Measurements from ENCODE around the gene MCTP1. TPM values are rescaled to one million over a fixed set of nuclear protein-coding genes. Genes with fewer than 3 reads are reported as not detected.

Gene MCTP1
- total RNA-seq, 1 donor from 2014 or later = 9.1 TPM

DNA sequence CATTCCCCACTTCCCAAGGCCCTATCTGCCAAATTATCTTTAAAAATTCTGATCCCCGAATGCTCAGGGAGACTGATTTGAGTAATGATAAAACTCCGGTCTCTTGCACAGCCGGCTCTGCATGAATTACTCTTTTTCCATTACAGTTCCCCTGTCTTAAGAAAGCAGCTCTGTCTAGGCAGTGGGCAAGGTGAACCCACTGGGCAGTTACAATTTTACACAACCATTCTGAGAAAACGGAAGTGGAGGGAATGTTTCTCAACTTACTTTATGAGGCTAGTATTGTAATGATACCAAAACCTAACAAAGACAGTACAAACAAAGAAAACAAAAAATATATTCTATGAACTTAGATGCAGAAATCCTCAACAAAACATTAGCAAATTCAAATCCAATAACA is 100.0 kb downstream of the MCTP1 start:
- Mint-ChIP-seq H3K36me3 (no peaks in the 10 kb centered on the region), H3K9me3 (peaks cover 8% of the 10 kb centered on the region), H3K4me3 (no peak overlapping the region), H3K4me1 (peaks cover 5% of the 10 kb centered on the region), H3K27ac (peak overlapping the region; percentile 5), H3K27me3 (ENCODE audit: low read depth) (no peaks in the 10 kb centered on the region)
- TF ChIP-seq CTCF (IDR thresholded peaks at IDR 0.05; ENCODE audit: unreplicated experiment) = no peak
- no peak for DNase-seq (ENCODE audit: low spot score in 2 of 2, unreplicated experiment in 2 of 2)

- no peak for DNase-seq (ENCODE audit: low spot score in 2 of 2, unreplicated experiment in 2 of 2)
- H3K9me3 Mint-ChIP-seq = peaks cover 14% of the 10 kb centered on the region
- H3K4me1 Mint-ChIP-seq = peaks cover 9% of the 10 kb centered on the region
- H3K36me3 Mint-ChIP-seq = no peaks in the 10 kb centered on the region
- TF ChIP-seq CTCF (IDR thresholded peaks at IDR 0.05; ENCODE audit: unreplicated experiment) = no peak
- H3K4me3 Mint-ChIP-seq = no peak overlapping the region
- H3K27me3 Mint-ChIP-seq (ENCODE audit: low read depth) = no peaks in the 10 kb centered on the region
- H3K27ac Mint-ChIP-seq = no peak overlapping the region
Observed at GRCh38 chr5:95181644-95182043, 103.2 kb downstream of the MCTP1 start.

DNA sequence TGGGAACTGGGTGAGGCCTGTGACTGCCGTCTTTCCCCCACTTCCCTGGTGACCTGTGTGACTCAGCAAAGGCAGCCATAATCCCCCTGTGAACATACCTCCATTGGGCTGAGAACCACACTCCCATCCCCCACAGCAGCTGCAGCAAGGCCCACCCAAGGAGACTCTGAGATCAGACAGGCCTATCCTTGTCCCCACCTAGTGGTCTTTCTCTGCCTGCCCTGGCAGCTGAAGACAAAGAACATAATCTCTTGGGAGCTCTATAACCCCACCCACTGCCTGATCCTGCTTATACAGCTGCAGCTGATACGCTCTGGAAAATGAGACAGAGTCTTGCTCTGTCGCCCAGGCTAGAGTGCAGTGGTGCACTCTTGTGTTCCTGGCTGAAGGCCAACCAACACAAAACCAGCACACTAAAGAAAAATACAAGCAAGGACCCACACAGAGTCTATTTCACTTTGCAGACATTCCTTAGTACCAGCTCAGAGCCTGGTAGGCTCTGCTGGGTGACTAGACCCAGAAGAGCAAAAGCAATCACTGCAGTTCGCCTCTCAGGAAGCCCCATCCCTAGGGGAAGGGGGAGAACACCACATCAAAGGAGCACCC is 106.7 kb downstream of the MCTP1 start:
- peaks cover 12% of the 10 kb centered on the region for H3K9me3 Mint-ChIP-seq
- H3K4me3 Mint-ChIP-seq = no peak overlapping the region
- no peak for TF ChIP-seq CTCF (IDR thresholded peaks at IDR 0.05; ENCODE audit: unreplicated experiment)
- peaks cover 5% of the 10 kb centered on the region for H3K4me1 Mint-ChIP-seq
- no peak overlapping the region for H3K27ac Mint-ChIP-seq
- no peak for DNase-seq (ENCODE audit: low spot score in 2 of 2, unreplicated experiment in 2 of 2)
- H3K36me3 Mint-ChIP-seq = no peaks in the 10 kb centered on the region
- no peaks in the 10 kb centered on the region for H3K27me3 Mint-ChIP-seq (ENCODE audit: low read depth)

GRCh38 chr5:95177456-95177855 is 107.4 kb downstream of the MCTP1 start:
- Mint-ChIP-seq H3K27me3 (ENCODE audit: low read depth) (no peaks in the 10 kb centered on the region), H3K9me3 (peaks cover 12% of the 10 kb centered on the region), H3K4me3 (no peak overlapping the region), H3K36me3 (no peaks in the 10 kb centered on the region), H3K27ac (no peak overlapping the region), H3K4me1 (peaks cover 5% of the 10 kb centered on the region)
- no peak for DNase-seq (ENCODE audit: low spot score in 2 of 2, unreplicated experiment in 2 of 2)
- TF ChIP-seq CTCF (IDR thresholded peaks at IDR 0.05; ENCODE audit: unreplicated experiment) = no peak

DNA sequence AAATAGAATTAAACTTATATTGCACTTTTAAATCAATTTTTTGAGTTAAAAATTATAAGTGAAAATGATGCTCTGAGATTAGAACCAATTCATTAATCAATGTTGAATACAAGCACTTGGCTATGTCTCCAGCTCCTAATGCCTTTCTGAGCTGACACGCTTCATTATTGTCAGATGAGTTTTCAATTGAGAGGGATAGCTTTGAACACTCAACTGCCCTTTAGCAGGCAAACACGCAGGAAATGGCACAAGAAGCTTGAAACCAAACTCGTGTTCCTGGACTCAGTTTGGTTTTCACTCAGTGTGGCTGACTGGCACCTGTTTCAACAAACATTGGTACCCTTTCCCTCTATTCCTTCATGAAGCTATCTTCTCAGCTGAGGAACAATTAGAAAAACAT is 109.8 kb downstream of the MCTP1 start:
- H3K36me3 Mint-ChIP-seq = no peaks in the 10 kb centered on the region
- peaks cover 5% of the 10 kb centered on the region for H3K4me1 Mint-ChIP-seq
- TF ChIP-seq CTCF (IDR thresholded peaks at IDR 0.05; ENCODE audit: unreplicated experiment) = no peak
- H3K4me3 Mint-ChIP-seq = no peak overlapping the region
- DNase-seq (ENCODE audit: low spot score in 2 of 2, unreplicated experiment in 2 of 2) = no peak
- no peaks in the 10 kb centered on the region for H3K27me3 Mint-ChIP-seq (ENCODE audit: low read depth)
- peaks cover 25% of the 10 kb centered on the region for H3K9me3 Mint-ChIP-seq
- no peak overlapping the region for H3K27ac Mint-ChIP-seq

DNA sequence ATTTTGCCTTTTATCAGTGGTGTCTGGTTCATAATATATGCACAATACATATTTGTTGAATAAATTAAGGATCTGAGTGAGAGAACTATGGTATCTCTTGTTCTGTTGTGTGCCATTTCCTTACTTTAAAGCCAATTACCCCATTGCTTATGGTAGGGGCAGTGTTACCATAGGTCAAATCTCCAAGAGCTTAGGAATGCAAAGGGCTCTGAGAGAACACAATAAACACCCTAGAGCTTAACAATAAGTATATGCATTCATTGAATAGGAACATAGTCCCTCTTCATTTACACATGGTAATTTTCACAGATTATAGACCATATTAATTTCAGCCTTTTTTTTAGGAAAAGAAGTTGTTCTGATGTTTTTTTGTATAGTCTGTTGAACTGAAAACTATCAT is 112.2 kb downstream of the MCTP1 start:
- peaks cover 21% of the 10 kb centered on the region for H3K9me3 Mint-ChIP-seq
- no peak overlapping the region for H3K4me3 Mint-ChIP-seq
- H3K36me3 Mint-ChIP-seq = no peaks in the 10 kb centered on the region
- no peak for TF ChIP-seq CTCF (IDR thresholded peaks at IDR 0.05; ENCODE audit: unreplicated experiment)
- DNase-seq (ENCODE audit: low spot score in 2 of 2, unreplicated experiment in 2 of 2) = no peak
- no peak overlapping the region for H3K27ac Mint-ChIP-seq
- H3K4me1 Mint-ChIP-seq = no peaks in the 10 kb centered on the region
- H3K27me3 Mint-ChIP-seq (ENCODE audit: low read depth) = no peaks in the 10 kb centered on the region
